Fibroblast of lung (primary cell): ENCODE measurements around the gene GTF3C1. TPM values are rescaled to one million over a fixed set of nuclear protein-coding genes. Genes with fewer than 3 reads are reported as not detected.

Experiments used
- DNase-seq, 2 donors: peaks; one replicate each; pipeline versions ENCODE4 v3.0.0 to v3.0.0-alpha.2; 2010; ENCODE audit warnings: low read depth in 2 of 2
- H2AFZ ChIP-seq: 2 replicates; pipeline ENCODE4 v1.5.1; 2012; ENCODE audit warnings: low read length, control low read depth, inconsistent platforms
- H3K27ac ChIP-seq: 2 replicates; pipeline ENCODE4 v1.5.1; 2011; ENCODE audit warnings: low read length, control low read depth; ENCODE audit not compliant: insufficient read depth
- H3K27me3 ChIP-seq: 2 replicates; pipeline ENCODE4 v1.5.1; 2011; ENCODE audit warnings: mild to moderate bottlenecking, low read length; ENCODE audit not compliant: control insufficient read depth, insufficient read depth
- H3K36me3 ChIP-seq: 2 replicates; pipeline ENCODE4 v1.5.1; 2011; ENCODE audit warnings: low read length; ENCODE audit not compliant: control insufficient read depth, insufficient read depth
- H3K4me1 ChIP-seq: 2 replicates; pipeline ENCODE4 v1.5.1; 2011; ENCODE audit warnings: low read length; ENCODE audit not compliant: control insufficient read depth, insufficient read depth; ENCODE audit errors: extremely low read depth
- H3K4me2 ChIP-seq: 2 replicates; pipeline ENCODE4 v1.5.1; 2011; ENCODE audit warnings: low read length, control low read depth; ENCODE audit not compliant: insufficient read depth; ENCODE audit errors: extremely low read depth
- H3K4me3 ChIP-seq, 4 experiments: fragments of 200-600 bp in 1 of 4; sonication (generic) in 1 of 4; replicated peaks in 1 of 4; 2 replicates each; pipeline ENCODE4 v1.5.1; 2011 to 2016; ENCODE audit warnings: low read length in 4 of 4, low read depth in 3 of 4, mild to moderate bottlenecking in 3 of 4, control low read depth in 2 of 4, inconsistent platforms in 1 of 4, mixed read lengths in 1 of 4; ENCODE audit not compliant: insufficient read depth in 1 of 4; ENCODE audit errors: control extremely low read depth in 1 of 4
- H3K79me2 ChIP-seq: 2 replicates; pipeline ENCODE4 v1.5.1; 2012; ENCODE audit warnings: mild to moderate bottlenecking, low read length, inconsistent platforms; ENCODE audit not compliant: control insufficient read depth, insufficient read depth
- H3K9ac ChIP-seq: 2 replicates; pipeline ENCODE4 v1.5.1; 2011; ENCODE audit warnings: mild to moderate bottlenecking, low read length, control low read depth; ENCODE audit not compliant: insufficient read depth
- H3K9me3 ChIP-seq: 2 replicates; pipeline ENCODE4 v1.5.1; 2012; ENCODE audit warnings: low read depth, low read length; ENCODE audit not compliant: control insufficient read depth, insufficient read depth
- H4K20me1 ChIP-seq: 2 replicates; pipeline ENCODE4 v1.5.1; 2011; ENCODE audit warnings: low read length; ENCODE audit not compliant: control insufficient read depth, insufficient read depth; ENCODE audit errors: extremely low read depth
- CTCF ChIP-seq, 2 donors: IDR thresholded peaks in 1 of 2; conservative IDR thresholded peaks in 1 of 2; 1 replicate in 1 of 2; 2 replicates in 1 of 2; pipeline ENCODE4 v1.5.1; 2011 to 2012; ENCODE audit warnings: low read length in 2 of 2, control low read depth in 1 of 2, inconsistent platforms in 1 of 2, low read depth in 1 of 2, mild to moderate bottlenecking in 1 of 2
- EZH2 ChIP-seq: IDR thresholded peaks from 2 replicates; pipeline ENCODE4 v1.5.1; 2012; ENCODE audit warnings: low read length, control low read depth, mild to moderate bottlenecking; ENCODE audit errors: missing control alignments
- polyA plus RNA-seq, 2 donors: library from polyadenylated mRNA; depleted of rRNA in 1 of 2; stranded (reverse) in 1 of 2; unstranded in 1 of 2; fragments of >200 nt; gene quantifications; 2 replicates each; pipeline ENCODE4 v1.2.1, GENCODE V29; 2011 to 2012; ENCODE audit warnings: missing spikeins in 1 of 2
- total RNA-seq: library from RNA; depleted of rRNA; stranded (reverse); fragments of >200 nt; gene quantifications from 2 replicates; pipeline ENCODE4 v1.2.1, GENCODE V29; 2014

GTF3C1 gene
- total and polyA plus RNA-seq, 2 donors (not counting 1 experiment from before 2014, with no cell fraction given): 20.1 to 75.3 TPM

GRCh38 chr16:27520982-27521673, 28.6 kb downstream of the GTF3C1 start:
- Histone ChIP-seq H3K36me3 (peaks cover 11% of the 10 kb centered on the region), H3K9ac (no peak overlapping the region), H3K4me3 (no peak overlapping the region), H3K79me2 (no peaks in the 10 kb centered on the region), H3K27me3 (no peaks in the 10 kb centered on the region), H2AFZ (no peak overlapping the region), H3K27ac (no peak overlapping the region), H3K9me3 (no peaks in the 10 kb centered on the region), H3K4me2 (no peak overlapping the region), H4K20me1 (no peaks in the 10 kb centered on the region), H3K4me1 (no peaks in the 10 kb centered on the region)
- DNase-seq: peak; percentile 41 to 56
- TF ChIP-seq EZH2 (no peak), CTCF (conservative IDR thresholded peaks at IDR 0.05 in 1 of 2, IDR thresholded peaks at IDR 0.05 in 1 of 2; ENCODE audit: low read depth in 1 of 2, low read length in 2 of 2) (no peak)

- no peak overlapping the region for H3K4me2 ChIP-seq
- no peaks in the 10 kb centered on the region for H3K27me3 ChIP-seq
These were observed 31.5 kb downstream of the GTF3C1 start for GRCh38 chr16:27518226-27518625.

GRCh38 chr16:27517664-27518063, 32.0 kb downstream of the GTF3C1 start:
- no peak for TF ChIP-seq CTCF (conservative IDR thresholded peaks at IDR 0.05 in 1 of 2, IDR thresholded peaks at IDR 0.05 in 1 of 2; ENCODE audit: low read depth in 1 of 2, low read length in 2 of 2)
- TF ChIP-seq EZH2: no peak
- Histone ChIP-seq H3K36me3 (peaks cover 5% of the 10 kb centered on the region), H2AFZ (no peak overlapping the region), H3K79me2 (no peaks in the 10 kb centered on the region), H3K4me2 (no peak overlapping the region), H3K27me3 (no peaks in the 10 kb centered on the region), H3K4me1 (no peaks in the 10 kb centered on the region), H4K20me1 (no peaks in the 10 kb centered on the region), H3K9ac (no peak overlapping the region), H3K4me3 (no peak overlapping the region), H3K9me3 (no peaks in the 10 kb centered on the region), H3K27ac (no peak overlapping the region)
- no peak for DNase-seq

More at GRCh38 chr16:27518226-27518625, 31.5 kb downstream of the GTF3C1 start:
- no peak overlapping the region for H3K4me3 ChIP-seq
- H3K36me3 ChIP-seq: peaks cover 5% of the 10 kb centered on the region
- H4K20me1 ChIP-seq: no peaks in the 10 kb centered on the region
- no peak overlapping the region for H3K27ac ChIP-seq
- H3K79me2 ChIP-seq: no peaks in the 10 kb centered on the region
- H3K9ac ChIP-seq: no peak overlapping the region
- no peak for DNase-seq
- no peaks in the 10 kb centered on the region for H3K4me1 ChIP-seq
- H2AFZ ChIP-seq: no peak overlapping the region
- TF ChIP-seq EZH2: no peak
- no peak for TF ChIP-seq CTCF (conservative IDR thresholded peaks at IDR 0.05 in 1 of 2, IDR thresholded peaks at IDR 0.05 in 1 of 2; ENCODE audit: low read depth in 1 of 2, low read length in 2 of 2)
- H3K9me3 ChIP-seq: no peaks in the 10 kb centered on the region
